A549 (cell line): ENCODE results near the gene MUC12.

Source experiments
- CTCF ChIP-seq: fragments of >200 bp; sonication (Bioruptor Twin); formaldehyde crosslinking; IDR thresholded peaks from 3 replicates; pipeline ENCODE4 v1.5.1; 2016
- EHMT2 ChIP-seq: fragments of 200-600 bp; sonication (generic); IDR thresholded peaks from 2 replicates; pipeline ENCODE4 v1.6.1; 2016; ENCODE audit warnings: antibody characterized with exemption, low read depth, mild to moderate bottlenecking, moderate library complexity
- EP300 ChIP-seq, 2 experiments: fragments of >200 bp; sonication (Bioruptor Twin); formaldehyde crosslinking; IDR thresholded peaks; 2 replicates in 1 of 2; 3 replicates in 1 of 2; pipeline ENCODE4 v1.6.1; 2016 to 2017
- JUNB ChIP-seq: fragments of >200 bp; sonication (Bioruptor Twin); formaldehyde crosslinking; IDR thresholded peaks from 2 replicates; pipeline ENCODE4 v1.6.1; 2016
- KDM1A ChIP-seq: fragments of 200-600 bp; sonication (generic); IDR thresholded peaks from 2 replicates; pipeline ENCODE4 v1.6.1; 2016; ENCODE audit warnings: low read depth, mild to moderate bottlenecking
- MYC ChIP-seq: IDR thresholded peaks from 2 replicates; pipeline ENCODE4 v1.6.1; 2012; ENCODE audit warnings: mild to moderate bottlenecking, inconsistent platforms, low read length, improper control_type of control experiment, borderline replicate concordance
- POLR2A ChIP-seq: IDR thresholded peaks from 2 replicates; pipeline ENCODE4 v1.6.1; 2012; ENCODE audit warnings: mild to moderate bottlenecking, low read length
- RAD21 ChIP-seq, 2 experiments: fragments of >200 bp in 1 of 2; sonication (Bioruptor Twin) in 1 of 2; formaldehyde crosslinking in 1 of 2; IDR thresholded peaks in 1 of 2; conservative IDR thresholded peaks in 1 of 2; 2 replicates in 1 of 2; 3 replicates in 1 of 2; pipeline ENCODE4 v1.6.1; 2012 to 2018; ENCODE audit warnings: inconsistent platforms in 1 of 2
- REST ChIP-seq: fragments of 200-600 bp; sonication (generic); IDR thresholded peaks from 2 replicates; pipeline ENCODE4 v1.6.1; 2016; ENCODE audit warnings: antibody characterized with exemption, mild to moderate bottlenecking, moderate library complexity
- RFX5 ChIP-seq: fragments of 450-650 bp; IDR thresholded peaks from 2 replicates; pipeline ENCODE4 v1.7.1; 2014; ENCODE audit warnings: antibody characterized with exemption, mild to moderate bottlenecking, moderate library complexity
- TP53 ChIP-seq: fragments of 250-450 bp; sonication (Bioruptor Pico); IDR thresholded peaks from 2 replicates; pipeline ENCODE4 v1.5.0; 2021; ENCODE audit warnings: mild to moderate bottlenecking, moderate library complexity
- ZFP36 ChIP-seq: fragments of 450-650 bp; IDR thresholded peaks from 2 replicates; pipeline ENCODE4 v1.6.1; 2014; ENCODE audit warnings: borderline replicate concordance; ENCODE audit not compliant: partially characterized antibody
- ZNF302 ChIP-seq: fragments of 250-450 bp; sonication (Bioruptor Pico); IDR thresholded peaks from 2 replicates; pipeline ENCODE4 v1.9.0; 2021; ENCODE audit warnings: inconsistent platforms, mild to moderate bottlenecking, moderate library complexity

GRCh38 chr7:100946766-100947365 lies 22.5 kb upstream of the MUC12 start:
- no peak for TF ChIP-seq CTCF
- TF ChIP-seq REST = no peak
- no peak for TF ChIP-seq RFX5
- TF ChIP-seq TP53 = no peak
- no peak for TF ChIP-seq KDM1A
- no peak for TF ChIP-seq POLR2A
- TF ChIP-seq EHMT2 = no peak
- no peak for TF ChIP-seq ZFP36
- no peak for TF ChIP-seq JUNB
- no peak for TF ChIP-seq ZNF302
- no peak for TF ChIP-seq EP300 (IDR thresholded peaks at IDR 0.05)
- TF ChIP-seq RAD21 (conservative IDR thresholded peaks at IDR 0.05 in 1 of 2, IDR thresholded peaks at IDR 0.05 in 1 of 2) = no peak
- no peak for TF ChIP-seq MYC
